Thyroid gland (tissue), 4 donors: Measurements from ENCODE around the gene SPINDOC.

Experiments
- CTCF ChIP-seq, 6 experiments: fragments of 200-600 bp in 3 of 6; fragments of 450-650 bp in 3 of 6; sonication (generic) in 3 of 6; IDR thresholded peaks; one replicate each; pipeline ENCODE4 v1.5.1; 2016 to 2019; ENCODE audit warnings: antibody characterized with exemption in 6 of 6, mild to moderate bottlenecking in 2 of 6, inconsistent platforms in 1 of 6, moderate library complexity in 1 of 6
- POLR2A ChIP-seq, 2 donors: fragments of 450-650 bp; IDR thresholded peaks; one replicate each; pipeline ENCODE4 v1.6.1; 2017; ENCODE audit warnings: antibody characterized with exemption in 2 of 2, mild to moderate bottlenecking in 2 of 2, moderate library complexity in 1 of 2

- no peak for TF ChIP-seq CTCF (IDR thresholded peaks at IDR 0.05)
- TF ChIP-seq POLR2A (IDR thresholded peaks at IDR 0.05): no peak
Measured at GRCh38 chr11:63869683-63870082, 56.4 kb downstream of the SPINDOC start.
